ENCODE results near the gene LHX3.

Gene LHX3

GRCh38 chr9:136173648-136174290 lies 31.2 kb downstream of the LHX3 start:
- DNase-seq: no peak

- DNase-seq: no peak
Measured at GRCh38 chr9:136172412-136173079, 32.4 kb downstream of the LHX3 start.

DNA sequence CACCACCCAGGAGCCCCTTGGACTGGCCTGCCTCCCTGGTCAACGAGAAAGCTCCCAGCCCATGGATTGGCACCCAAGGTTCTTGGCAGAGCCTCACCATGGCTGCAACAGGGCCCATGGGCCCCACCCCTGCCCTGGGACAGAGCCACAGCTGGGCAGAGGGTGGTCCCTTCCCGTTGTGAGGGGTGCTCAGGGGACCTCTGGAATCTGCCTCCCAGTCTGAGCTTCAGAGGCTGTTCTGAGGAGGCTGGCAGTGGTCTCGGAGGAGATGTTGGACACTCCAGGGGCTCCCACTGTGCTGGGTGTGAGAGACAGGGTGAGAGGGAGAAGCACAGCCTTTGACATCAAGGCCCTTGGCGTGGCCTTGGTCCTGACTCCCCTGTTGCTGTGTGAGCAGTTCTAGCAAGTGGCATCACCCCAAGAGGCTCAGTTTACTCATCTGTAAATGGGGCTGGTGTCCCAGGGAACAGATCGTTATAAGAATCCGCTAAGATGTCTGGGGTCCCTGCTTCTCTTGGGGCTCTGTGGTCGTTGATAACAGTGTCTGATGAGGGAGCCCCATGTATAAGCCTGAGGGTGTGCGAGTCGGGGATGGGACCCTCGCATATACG lies 33.0 kb downstream of the LHX3 start:
- DNase-seq: no peak

GRCh38 chr9:136171009-136171800 lies 33.7 kb downstream of the LHX3 start:
- no peak for DNase-seq

DNA sequence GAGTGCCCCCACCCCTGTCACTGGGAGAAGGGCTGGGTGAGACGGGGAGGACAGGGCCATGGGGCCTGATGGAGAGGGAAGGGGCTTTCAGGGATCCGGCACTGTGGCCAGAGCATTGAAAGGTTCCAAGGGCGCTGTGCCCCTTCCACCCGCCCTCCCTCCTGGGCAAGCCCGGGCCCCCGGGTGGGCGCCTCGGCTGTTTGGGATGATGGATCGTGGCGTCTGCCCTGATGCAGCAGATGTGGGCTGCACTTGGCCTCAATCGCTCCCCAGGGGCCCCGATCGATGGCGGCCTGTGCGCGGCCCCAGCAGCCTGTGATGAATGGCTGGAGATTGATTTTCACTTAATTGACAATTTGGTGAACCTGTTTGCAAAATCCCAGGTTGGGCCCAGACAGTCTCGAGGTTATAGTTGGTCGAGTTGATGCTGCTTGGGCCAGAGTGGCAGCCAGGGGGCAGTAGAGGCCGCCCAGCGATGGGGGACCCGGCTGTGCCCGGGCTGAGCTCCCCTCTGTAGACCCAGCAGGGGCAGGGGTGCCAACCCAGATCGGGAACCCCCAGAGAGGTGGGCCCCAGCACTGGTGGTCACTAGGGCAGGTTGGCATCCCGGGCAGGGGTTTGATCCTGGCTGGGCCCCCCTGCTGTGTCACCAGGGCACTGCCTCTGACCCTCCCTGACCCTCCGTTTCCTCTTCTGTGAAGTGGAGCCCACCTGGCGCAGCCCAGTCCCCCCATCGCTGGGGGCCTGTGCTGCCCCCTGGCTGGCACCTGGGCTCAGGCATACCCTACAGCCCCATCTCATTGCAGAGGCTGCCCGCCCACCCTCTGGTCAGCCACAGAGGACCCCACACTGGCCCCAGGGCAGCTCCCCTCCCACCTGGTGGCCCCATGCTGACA lies 34.7 kb downstream of the LHX3 start:
- peak; percentile 5 to 40 for DNase-seq

GRCh38 chr9:136169495-136169894 lies 35.4 kb downstream of the LHX3 start:
- no peak for DNase-seq

DNA sequence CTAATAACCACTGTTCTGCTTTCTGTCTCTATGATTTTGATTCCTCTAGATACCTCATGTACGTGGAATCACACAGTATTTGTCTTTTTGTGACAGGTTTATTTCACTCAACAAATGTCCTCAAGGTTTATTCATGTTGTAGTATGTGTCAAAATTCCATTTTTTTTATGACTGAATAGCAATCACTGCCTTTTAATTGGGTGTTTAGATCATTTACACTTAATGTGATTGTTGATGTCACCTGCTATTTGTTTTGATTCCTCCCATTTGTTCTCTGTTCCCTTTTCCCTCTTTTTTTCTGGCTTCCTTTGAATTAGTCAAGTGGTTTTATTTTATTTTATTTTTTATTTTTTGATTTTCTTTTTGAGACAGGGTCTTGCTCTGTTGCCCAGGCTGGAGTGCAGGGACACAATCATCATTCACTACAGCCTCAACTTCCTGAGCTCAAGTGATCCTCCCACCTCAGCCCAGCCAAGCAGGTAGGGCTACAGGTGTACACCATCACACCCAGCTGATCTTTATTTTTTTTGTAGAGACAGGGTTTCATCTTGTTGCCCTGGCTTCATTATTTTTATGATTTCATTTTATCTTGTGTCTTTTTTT lies 41.6 kb downstream of the LHX3 start:
- DNase-seq: no peak

DNA sequence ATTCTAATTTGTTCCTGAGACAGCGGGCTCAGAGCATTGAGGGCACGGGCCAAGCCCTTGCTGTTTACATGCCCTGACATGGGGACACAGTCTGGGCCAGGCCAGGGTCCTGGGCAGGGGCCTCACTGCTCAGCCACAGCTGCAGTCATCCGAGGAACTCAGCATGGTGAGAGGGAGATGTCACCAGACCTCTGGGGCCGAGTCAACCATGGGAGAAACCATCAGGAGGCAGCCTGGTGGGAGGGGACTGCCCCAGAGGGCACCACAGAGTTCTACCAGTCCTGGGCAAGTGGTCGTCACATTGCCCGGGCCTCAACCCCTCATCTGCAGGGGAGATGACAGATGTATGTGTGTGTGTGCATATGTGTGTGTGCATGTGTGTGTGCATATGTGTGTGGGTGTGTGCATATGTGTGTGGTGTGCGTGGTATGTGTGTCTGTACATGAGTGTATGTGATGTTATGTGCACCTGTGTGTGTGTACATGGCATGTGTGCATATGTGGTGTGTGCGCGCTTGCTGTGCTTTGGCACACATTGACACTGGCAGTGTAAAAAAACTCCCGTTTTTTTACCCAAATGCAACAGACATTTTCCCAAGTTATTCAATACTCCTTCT lies 43.8 kb downstream of the LHX3 start:
- DNase-seq: peak in 1 of 2 donors; percentile 10

- no peak for DNase-seq
Measured at GRCh38 chr9:136160381-136160841, 44.5 kb downstream of the LHX3 start.

GRCh38 chr9:136159851-136160250 lies 45.1 kb downstream of the LHX3 start:
- no peak for DNase-seq

DNA sequence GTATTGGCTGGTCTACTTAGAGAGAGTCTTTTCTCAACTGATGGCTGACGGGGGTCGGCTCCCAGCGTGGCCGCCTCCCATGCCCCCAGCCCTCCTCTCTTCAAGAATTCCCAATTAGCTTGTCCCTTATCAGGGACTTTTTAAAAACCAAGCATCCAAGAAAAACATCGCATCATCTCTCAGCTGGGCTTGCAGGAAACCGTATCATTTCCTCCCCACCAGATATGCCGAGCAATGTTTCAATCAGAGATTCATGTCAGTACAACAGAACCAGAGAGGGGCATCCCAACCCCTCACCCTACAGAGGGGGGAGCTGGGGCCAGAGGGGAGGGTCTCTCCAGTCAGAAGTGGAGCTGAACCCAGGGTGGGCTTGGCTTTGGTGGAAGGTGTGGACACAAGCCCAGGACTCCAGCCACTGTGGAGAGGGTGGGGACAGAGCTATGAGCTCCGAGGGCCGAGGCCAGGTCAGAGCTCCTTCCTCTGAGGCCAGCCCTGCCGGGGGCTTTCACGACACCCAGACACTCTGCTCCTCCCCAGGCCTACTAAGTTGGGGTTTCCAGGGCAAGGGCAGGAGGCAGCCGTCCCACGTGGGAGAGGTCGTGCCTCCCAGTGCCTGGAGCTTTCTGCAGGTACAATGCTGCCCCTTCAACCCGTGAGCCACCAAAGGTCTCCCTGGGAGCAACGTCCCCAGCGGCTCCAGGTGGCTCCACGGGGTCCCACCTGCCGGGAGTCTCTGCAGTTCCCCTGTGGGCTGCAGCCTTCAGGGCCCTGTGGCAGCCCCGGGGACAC lies 47.3 kb downstream of the LHX3 start:
- no peak for DNase-seq

- no peak for DNase-seq
Measured at GRCh38 chr9:136156209-136157120, 48.5 kb downstream of the LHX3 start.

DNA sequence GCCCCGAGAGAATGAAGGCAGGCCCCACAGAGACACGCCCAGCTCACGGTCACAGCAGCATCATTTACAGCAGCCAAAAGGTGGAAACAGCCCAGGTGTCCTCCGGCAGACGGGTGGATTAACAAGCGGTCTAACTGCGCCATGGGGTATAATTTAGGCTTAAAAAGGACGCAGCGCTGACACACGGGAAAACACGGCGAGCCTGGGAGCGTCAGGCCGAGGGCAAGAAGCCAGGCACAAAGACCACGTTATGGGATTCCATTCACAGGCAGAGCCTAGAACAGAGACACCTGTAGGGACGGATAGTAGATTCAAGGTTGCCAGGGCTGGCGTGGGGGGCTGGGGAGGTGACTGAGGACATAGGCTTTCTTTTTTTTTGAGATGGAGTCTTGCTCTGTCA lies 49.4 kb downstream of the LHX3 start:
- DNase-seq: no peak

DNA sequence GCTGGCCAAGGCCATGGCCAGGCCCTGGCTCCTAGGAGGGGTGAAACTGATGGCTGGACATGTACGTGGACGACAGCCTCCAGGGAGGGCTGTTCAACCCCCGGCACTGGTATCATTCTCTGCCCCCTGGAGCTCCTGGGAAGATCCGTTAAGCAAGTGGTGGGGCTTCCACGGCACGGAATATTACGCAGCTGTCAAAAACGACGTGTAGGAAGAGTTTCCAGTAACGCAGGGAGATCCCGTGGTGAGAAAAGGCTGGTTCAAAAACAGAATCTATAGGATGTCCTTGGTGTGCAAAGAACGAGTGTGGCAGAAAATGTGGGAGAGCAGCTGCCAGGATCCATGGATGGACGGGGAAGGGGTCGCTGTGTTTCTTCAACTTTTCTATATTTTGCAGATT lies 50.0 kb downstream of the LHX3 start:
- DNase-seq: no peak

- DNase-seq: no peak
Measured at GRCh38 chr9:136153381-136154065, 51.4 kb downstream of the LHX3 start.

GRCh38 chr9:136152931-136153330 lies 52.0 kb downstream of the LHX3 start:
- DNase-seq: no peak

DNA sequence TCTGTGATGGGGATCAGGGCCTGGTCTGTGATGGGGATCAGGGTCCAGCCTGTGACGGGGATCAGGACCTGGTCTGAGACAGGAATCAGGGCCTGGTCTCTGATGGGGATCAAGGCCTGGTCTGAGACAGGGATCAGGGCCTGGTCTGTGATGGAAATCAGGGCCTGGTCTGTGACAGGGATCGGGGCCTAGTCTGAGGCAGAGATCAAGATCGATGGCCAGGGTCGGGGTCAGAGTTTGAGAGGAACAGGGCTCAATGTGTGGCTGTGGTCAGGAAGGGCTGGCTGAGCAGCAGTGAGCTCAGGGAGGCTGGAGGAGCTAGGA lies 52.4 kb downstream of the LHX3 start:
- no peak for DNase-seq

DNA sequence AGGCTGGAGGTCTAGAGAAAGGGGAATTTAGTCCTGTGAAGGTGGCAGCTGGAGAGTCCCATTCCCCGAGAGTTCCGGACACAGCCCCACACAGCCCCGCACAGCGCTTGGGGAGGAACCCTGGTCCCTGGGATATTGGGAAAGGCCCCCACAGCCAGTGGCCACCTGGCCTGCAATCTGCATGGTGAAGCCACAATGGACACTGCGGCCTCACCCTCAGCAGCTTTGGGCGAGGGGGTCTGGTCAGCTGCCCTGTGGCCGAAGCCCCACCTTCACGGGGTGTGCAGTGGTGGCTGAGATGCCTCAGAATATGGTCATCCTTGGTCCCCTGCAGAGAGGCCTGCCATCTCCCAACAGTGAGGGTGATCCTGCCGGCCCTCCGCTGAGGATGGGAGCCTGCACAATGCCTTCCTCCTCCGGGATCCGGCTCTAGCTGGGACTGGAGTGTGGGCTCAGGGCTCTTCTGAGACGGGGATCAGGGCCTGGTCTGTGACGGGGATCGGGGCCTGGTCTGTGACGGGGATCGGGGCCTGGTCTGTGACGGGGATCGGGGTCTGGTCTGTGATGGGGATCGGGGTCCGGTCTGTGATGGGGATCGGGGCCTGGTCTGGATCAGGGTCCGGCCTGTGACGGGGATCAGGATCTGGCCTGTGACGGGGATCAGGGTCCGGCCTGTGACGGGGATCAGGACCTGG lies 52.9 kb downstream of the LHX3 start:
- DNase-seq: no peak
